ENCODE measurements around the gene BTLA.

The BTLA gene

DNA sequence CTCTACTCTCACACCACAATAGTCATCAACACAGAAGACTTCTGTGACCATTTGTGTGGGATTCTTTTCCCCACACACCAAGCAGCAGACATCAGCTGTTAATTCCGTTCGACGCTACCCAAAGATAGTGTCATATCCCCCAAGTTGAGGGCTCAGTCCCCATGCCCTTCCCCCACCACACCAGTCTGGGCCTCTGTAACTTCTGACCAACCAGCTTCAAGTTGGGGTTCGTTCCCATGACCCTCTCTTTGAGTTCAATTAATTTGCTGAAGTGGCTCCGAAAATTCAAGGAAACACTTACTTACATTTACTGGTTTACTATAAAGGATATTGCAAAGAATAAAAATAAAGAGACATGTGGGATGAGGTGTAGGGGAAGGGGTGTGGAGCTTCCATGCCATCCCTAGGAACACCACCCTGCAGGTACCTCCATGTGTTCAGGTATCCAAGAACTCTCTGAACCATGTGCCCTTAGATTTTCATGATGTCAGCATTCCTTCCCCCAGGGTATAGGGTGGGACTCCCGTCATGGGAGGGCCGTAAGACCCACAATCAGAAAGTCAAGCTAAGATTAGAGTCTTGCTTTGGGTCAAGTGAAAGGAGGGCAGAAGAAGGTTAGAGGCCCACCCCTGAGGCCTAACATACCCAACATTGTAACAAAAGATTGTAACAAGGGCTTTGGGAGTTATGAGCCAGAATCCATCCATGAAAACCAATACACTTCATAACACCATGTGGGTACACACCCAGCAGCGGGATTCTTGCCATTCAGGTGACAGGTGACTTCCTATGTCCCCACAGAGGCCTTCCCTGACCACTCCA, 82.7 kb downstream of the BTLA start:
- Mint-ChIP-seq H3K27ac (no peak overlapping the region), H3K9me3 (peaks cover 4 to 11% of the 10 kb centered on the region in 2 donors), H3K36me3 (peaks cover 19 to 36% of the 10 kb centered on the region in 2 donors), H3K4me3 (no peak overlapping the region), H3K27me3 (no peaks in the 10 kb centered on the region), H3K4me1 (peaks cover 20 to 28% of the 10 kb centered on the region in 2 donors)
- DNase-seq (no peak), ATAC-seq (replicated peaks) (no peak)

DNA sequence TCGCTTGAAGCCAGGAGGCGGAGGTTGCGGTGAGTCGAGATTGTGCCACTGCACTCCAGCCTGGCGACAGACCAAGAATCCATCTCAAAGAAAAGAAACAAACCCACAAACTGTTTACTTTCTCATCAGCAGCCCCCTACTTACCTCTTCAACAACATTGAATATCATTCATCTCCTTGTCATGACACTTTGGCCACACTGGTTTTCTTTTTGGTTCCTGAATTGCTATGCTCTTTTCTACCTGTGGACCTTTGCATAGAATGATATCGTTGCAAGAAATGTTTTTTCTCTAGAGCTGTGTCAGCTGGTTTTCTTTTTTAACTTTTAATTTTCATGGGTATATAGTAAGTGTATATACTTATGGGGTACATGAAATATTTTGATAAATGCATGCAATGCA, 83.9 kb downstream of the BTLA start:
- Mint-ChIP-seq H3K36me3 (peaks cover 13 to 28% of the 10 kb centered on the region in 2 donors), H3K27ac (no peak overlapping the region), H3K4me3 (no peak overlapping the region), H3K27me3 (no peaks in the 10 kb centered on the region), H3K4me1 (peaks cover 23 to 30% of the 10 kb centered on the region in 2 donors), H3K9me3 (peaks cover 4 to 13% of the 10 kb centered on the region in 2 donors)
- DNase-seq (no peak), ATAC-seq (replicated peaks) (no peak)
